Measurements from ENCODE around the gene C1orf159. TPM values are rescaled to one million over a fixed set of nuclear protein-coding genes. Genes with fewer than 3 reads are reported as not detected.

Gene C1orf159
- total and polyA plus RNA-seq, 4 donors: 3.9 to 7.0 (median 4.7) TPM

DNA sequence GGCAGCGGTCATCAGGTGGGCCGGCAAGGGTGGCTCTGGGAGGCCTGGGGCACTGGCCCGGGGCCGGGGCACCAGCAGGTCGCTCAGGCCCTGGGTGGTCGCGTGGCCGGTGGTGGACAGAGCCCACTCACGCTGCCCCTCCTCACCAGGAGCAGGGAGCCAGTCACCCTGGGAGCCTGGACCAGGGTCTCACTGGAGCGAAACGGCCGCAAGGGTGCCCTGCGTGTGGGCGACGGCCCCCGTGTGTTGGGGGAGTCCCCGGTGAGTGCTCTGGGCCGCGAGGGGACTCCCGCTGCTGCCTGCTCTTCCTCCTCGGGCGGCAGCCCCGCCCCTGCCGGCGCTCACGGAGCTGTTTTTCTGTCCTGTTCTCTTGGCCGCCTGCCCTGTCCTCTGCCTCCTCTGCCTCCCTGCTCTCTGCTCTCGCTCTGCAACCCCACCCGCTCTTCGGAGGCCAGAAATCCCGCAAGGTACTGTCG lies 65.3 kb downstream of the C1orf159 start:
- Histone ChIP-seq H3K27me3 (ENCODE audit: control insufficient read depth in 4 of 4, insufficient read depth in 4 of 4, low read length in 3 of 4) (no peaks in the 10 kb centered on the region), H3K9ac (ENCODE audit: low read depth in 1 of 2, low read length in 2 of 2) (no peak overlapping the region), H3K9me3 (ENCODE audit: control insufficient read depth in 4 of 4, low read length in 3 of 4) (no peaks in the 10 kb centered on the region), H3K36me3 (ENCODE audit: control insufficient read depth in 4 of 4, insufficient read depth in 3 of 4, low read depth in 1 of 4, low read length in 3 of 4) (peaks cover 0 to 26% (median 5%) of the 10 kb centered on the region in 4 donors), H3K4me3 (ENCODE audit: low read depth in 1 of 3, low read length in 3 of 3) (no peak overlapping the region), H3K27ac (ENCODE audit: low read depth in 1 of 2, low read length in 2 of 2) (no peak overlapping the region), H3K4me1 (ENCODE audit: control insufficient read depth in 4 of 4, insufficient read depth in 4 of 4, low read length in 3 of 4) (no peaks in the 10 kb centered on the region)
- 91% methylated on average over 32 of the region's 32 CpGs for WGBS
- DNase-seq (ENCODE audit: low spot score): no peak
- TF ChIP-seq ATF3 (IDR thresholded peaks at IDR 0.05) (no peak), HNF4G (IDR thresholded peaks at IDR 0.05) (no peak), FOXA1 (IDR thresholded peaks at IDR 0.05) (no peak), EGR1 (IDR thresholded peaks at IDR 0.05; ENCODE audit: low read depth in 2 of 2) (no peak), YY1 (IDR thresholded peaks at IDR 0.05) (no peak), FOXA2 (IDR thresholded peaks at IDR 0.05) (no peak), GABPA (IDR thresholded peaks at IDR 0.05 in 1 of 2, conservative IDR thresholded peaks at IDR 0.05 in 1 of 2) (no peak), TAF1 (conservative IDR thresholded peaks at IDR 0.05) (no peak), NR2F2 (IDR thresholded peaks at IDR 0.05) (no peak), CTCF (IDR thresholded peaks at IDR 0.05; ENCODE audit: low read depth, low read length, missing input control) (no peak), REST (IDR thresholded peaks at IDR 0.05) (no peak), RXRA (IDR thresholded peaks at IDR 0.05) (no peak), HNF4A (conservative IDR thresholded peaks at IDR 0.05) (no peak), SP1 (IDR thresholded peaks at IDR 0.05) (no peak), MAX (IDR thresholded peaks at IDR 0.05) (no peak), JUND (IDR thresholded peaks at IDR 0.05) (no peak)
- TF ChIP-seq, protein P1, sequence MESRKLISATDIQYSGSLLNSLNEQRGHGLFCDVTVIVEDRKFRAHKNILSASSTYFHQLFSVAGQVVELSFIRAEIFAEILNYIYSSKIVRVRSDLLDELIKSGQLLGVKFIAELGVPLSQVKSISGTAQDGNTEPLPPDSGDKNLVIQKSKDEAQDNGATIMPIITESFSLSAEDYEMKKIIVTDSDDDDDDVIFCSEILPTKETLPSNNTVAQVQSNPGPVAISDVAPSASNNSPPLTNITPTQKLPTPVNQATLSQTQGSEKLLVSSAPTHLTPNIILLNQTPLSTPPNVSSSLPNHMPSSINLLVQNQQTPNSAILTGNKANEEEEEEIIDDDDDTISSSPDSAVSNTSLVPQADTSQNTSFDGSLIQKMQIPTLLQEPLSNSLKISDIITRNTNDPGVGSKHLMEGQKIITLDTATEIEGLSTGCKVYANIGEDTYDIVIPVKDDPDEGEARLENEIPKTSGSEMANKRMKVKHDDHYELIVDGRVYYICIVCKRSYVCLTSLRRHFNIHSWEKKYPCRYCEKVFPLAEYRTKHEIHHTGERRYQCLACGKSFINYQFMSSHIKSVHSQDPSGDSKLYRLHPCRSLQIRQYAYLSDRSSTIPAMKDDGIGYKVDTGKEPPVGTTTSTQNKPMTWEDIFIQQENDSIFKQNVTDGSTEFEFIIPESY (IDR thresholded peaks at IDR 0.05): no peak

Measured in liver (tissue), 9 donors.